Right cardiac atrium (tissue), 5 donors: ENCODE data around the gene POLH. TPM values are rescaled to one million over a fixed set of nuclear protein-coding genes. Genes with fewer than 3 reads are reported as not detected.
"Not testable (repeated sequence)": the region's sequence is repeated elsewhere in the genome, so short reads cannot be mapped to it uniquely, and the experiment has no call there.

Source experiments
- ATAC-seq, 2 donors: fragments of 200-7000 bp; cut with Tn5 transposase; one replicate each; pipeline versions ENCODE4 v1.8.0 to v1.9.1; 2020; ENCODE audit warnings: moderate library complexity in 2 of 2, mild to moderate bottlenecking in 1 of 2
- DNase-seq, 3 donors: peaks; one replicate each; pipeline ENCODE4 v3.0.0-alpha.2; 2020
- H3K27ac ChIP-seq: one replicate; pipeline ENCODE4 v1.5.1; 2013; ENCODE audit warnings: mild to moderate bottlenecking, low read length, control low read depth, moderate library complexity
- H3K27me3 ChIP-seq: one replicate; pipeline ENCODE4 v1.6.1; 2013; ENCODE audit not compliant: control insufficient read depth, insufficient read depth
- H3K4me1 ChIP-seq: one replicate; pipeline ENCODE4 v1.6.1; 2013; ENCODE audit warnings: low read length; ENCODE audit not compliant: control insufficient read depth, insufficient read depth
- H3K4me3 ChIP-seq: one replicate; pipeline ENCODE4 v1.5.1; 2013; ENCODE audit warnings: low read length, control low read depth
- H3K9me3 ChIP-seq: one replicate; pipeline ENCODE4 v1.6.1; 2013; ENCODE audit warnings: low read length; ENCODE audit not compliant: control insufficient read depth
- WGBS: extraction: QIAGEN DNeasy Blood & Tissue Kit; methylation state at CpG from one replicate; pipeline ENCODE4 v1.1.7; 2013; 5-methylcytosine and 5-hydroxymethylcytosine counted together
- intact Hi-C, 4 donors: fragments of 100-400 bp; cut with DNase I; formaldehyde crosslinking; loops; one replicate each; pipeline versions ENCODE4 v1.11.0 to v1.14.0; 2022 to 2023
- polyA plus RNA-seq: library from polyadenylated mRNA; stranded (reverse); fragments of 200-250 nt; gene quantifications from one replicate; pipeline ENCODE4 v1.2.3, GENCODE V29; 2013
- total RNA-seq, 4 donors: library from RNA; stranded (reverse); fragmentation: NEBNext Ultra II Directional; extraction: Animal tissue kit (Norgen Biotek cat#: 25700); gene quantifications; one replicate each; pipeline ENCODE4 v1.2.1, GENCODE V29; 2021
- donor health status: healthy with polysubstance abuse.
- donor health status: DM: no; HTN: yes; CAD: no.
- donor health status: DM: no; HTN: no; CAD: no.
- donor health status: DM: no; HTN: yes; CAD: no; lungs with severe emphysema.
- donor health status: DM: yes; HTN: yes; CAD: no.

The POLH gene
- total and polyA plus RNA-seq, 5 donors = 3.1 to 9.4 (median 8.3) TPM

DNA sequence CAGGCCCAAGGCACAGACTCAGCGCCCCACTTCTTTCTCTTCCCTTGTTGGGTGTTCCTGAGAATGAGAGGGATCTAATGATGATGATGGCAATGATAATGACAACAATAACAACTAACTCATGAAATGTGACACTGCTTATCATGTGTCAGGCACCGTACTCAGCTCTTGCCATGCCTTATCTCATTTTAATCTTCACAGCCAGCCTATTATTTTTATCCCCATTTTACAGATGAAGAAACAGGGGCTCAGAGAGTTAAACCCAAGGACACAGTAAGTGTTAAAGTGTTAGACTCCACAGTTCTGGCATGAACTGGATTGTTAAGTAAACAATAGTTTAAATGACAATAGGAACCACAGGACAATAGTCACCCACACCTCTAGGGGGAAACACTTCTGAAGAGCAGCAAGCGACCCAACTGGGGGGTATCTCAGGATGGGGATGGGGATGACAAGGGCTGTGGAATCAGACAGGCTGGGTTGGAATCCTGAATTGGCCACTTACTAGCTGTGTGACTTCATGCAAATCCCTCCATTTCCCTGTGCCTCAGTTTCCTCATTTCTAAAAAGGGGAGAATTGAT lies 81.3 kb downstream of the POLH start:
- no peak overlapping the region for H3K27ac ChIP-seq
- H3K27me3 ChIP-seq = no peaks in the 10 kb centered on the region
- H3K4me1 ChIP-seq = no peaks in the 10 kb centered on the region
- H3K9me3 ChIP-seq = no peaks in the 10 kb centered on the region
- H3K4me3 ChIP-seq = no peak overlapping the region
- DNase-seq (no peak), ATAC-seq (no peak)
- intact Hi-C loops = no loop called here
- WGBS = 81% methylated on average over 3 of the region's 3 CpGs

DNA sequence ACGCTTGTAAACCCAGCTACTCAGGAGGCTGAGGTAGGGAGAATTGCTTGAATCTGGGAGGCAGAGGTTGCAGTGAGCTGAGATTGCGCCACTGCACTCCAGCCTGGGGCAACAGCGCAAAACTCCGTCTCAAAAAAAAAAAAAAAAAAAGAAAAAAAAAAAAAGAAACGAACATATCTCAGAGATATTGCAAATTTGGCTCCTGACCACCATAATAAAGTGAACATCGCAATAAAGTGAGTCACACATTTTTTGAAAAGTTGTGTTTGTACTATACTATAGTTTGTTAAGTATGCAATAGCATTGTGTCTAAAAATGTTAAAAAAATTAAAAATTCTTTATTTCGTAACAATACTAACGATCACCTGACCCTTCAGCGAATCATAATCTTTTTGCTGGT lies 82.2 kb downstream of the POLH start:
- H3K9me3 ChIP-seq = no peaks in the 10 kb centered on the region
- intact Hi-C loops = no loop called here
- ATAC-seq (no peak), DNase-seq (no peak)
- 94% methylated on average over 9 of the region's 9 CpGs for WGBS
- H3K27me3 ChIP-seq = no peaks in the 10 kb centered on the region
- H3K4me1 ChIP-seq = no peaks in the 10 kb centered on the region
- no peak overlapping the region for H3K4me3 ChIP-seq
- no peak overlapping the region for H3K27ac ChIP-seq

GRCh38 chr6:43662948-43663347 lies 87.0 kb downstream of the POLH start:
- intact Hi-C loops = loop anchor here in 1 of 4 donors (5.0 to 10.0 kb wide), 2 partner anchors 94 to 422 kb away; no protein-coding TSS in a partner anchor
- not testable (repeated sequence) for H3K9me3 ChIP-seq, H3K4me1 ChIP-seq, H3K27me3 ChIP-seq, H3K27ac ChIP-seq, H3K4me3 ChIP-seq, ATAC-seq, DNase-seq
- 91% methylated on average over 5 of the region's 5 CpGs for WGBS

Other genes with a start within 250 kb of the POLH start
- 10 to 100 TPM in 3 of 4 donors, 1 to 10 TPM in 1; 9.2 to 14.0 (median 11.4) TPM for gene ZNF318, start 206.5 kb upstream of the POLH start, total RNA-seq
- 4.6 TPM for gene ZNF318, start 206.5 kb upstream of the POLH start, polyA plus RNA-seq
- gene ABCC10, start 148.6 kb upstream of the POLH start, total RNA-seq = 10 to 100 TPM; 11.0 to 16.0 (median 14.0) TPM
- 12.7 TPM for gene ABCC10, start 148.6 kb upstream of the POLH start, polyA plus RNA-seq
- gene DLK2, start 120.6 kb upstream of the POLH start, total RNA-seq = under 1 TPM in 3 of 4 donors, not detected in 1; 0.42 to 0.49 (median 0.47) TPM
- gene DLK2, start 120.6 kb upstream of the POLH start, polyA plus RNA-seq = 1.1 TPM
- gene TJAP1, start 98.6 kb upstream of the POLH start, total RNA-seq = 10 to 100 TPM; 17.2 to 23.9 (median 20.1) TPM
- 15.5 TPM for gene TJAP1, start 98.6 kb upstream of the POLH start, polyA plus RNA-seq
- gene LRRC73, start 65.8 kb upstream of the POLH start, total RNA-seq = 1 to 10 TPM in 3 of 4 donors, under 1 TPM in 1; 0.82 to 2.5 (median 1.7) TPM
- gene LRRC73, start 65.8 kb upstream of the POLH start, polyA plus RNA-seq = 1.1 TPM
- 10 to 100 TPM; 70.3 to 84.1 (median 71.9) TPM for gene YIPF3, start 59.3 kb upstream of the POLH start, total RNA-seq
- 95.0 TPM for gene YIPF3, start 59.3 kb upstream of the POLH start, polyA plus RNA-seq
- gene POLR1C, start 59.1 kb upstream of the POLH start, total RNA-seq = 10 to 100 TPM; 14.1 to 24.8 (median 15.6) TPM
- gene POLR1C, start 59.1 kb upstream of the POLH start, polyA plus RNA-seq = 13.9 TPM
- gene XPO5, start 147 bp upstream of the POLH start, total RNA-seq = 10 to 100 TPM; 10.4 to 18.5 (median 14.7) TPM
- 4.9 TPM for gene XPO5, start 147 bp upstream of the POLH start, polyA plus RNA-seq
- 10 to 100 TPM; 21.8 to 30.7 (median 28.5) TPM for gene GTPBP2, start 53.1 kb downstream of the POLH start, total RNA-seq
- 24.6 TPM for gene GTPBP2, start 53.1 kb downstream of the POLH start, polyA plus RNA-seq
- gene MAD2L1BP, start 59.7 kb downstream of the POLH start, total RNA-seq = 10 to 100 TPM; 24.4 to 25.6 (median 25.0) TPM
- gene MAD2L1BP, start 59.7 kb downstream of the POLH start, polyA plus RNA-seq = 21.6 TPM
- gene RSPH9, start 68.9 kb downstream of the POLH start, total RNA-seq = under 1 TPM in 3 of 4 donors, not detected in 1; 0.11 to 0.18 (median 0.14) TPM
- 0.29 TPM for gene RSPH9, start 68.9 kb downstream of the POLH start, polyA plus RNA-seq
- 10 to 100 TPM; 33.1 to 39.0 (median 34.9) TPM for gene MRPS18A, start 111.6 kb downstream of the POLH start, total RNA-seq
- gene MRPS18A, start 111.6 kb downstream of the POLH start, polyA plus RNA-seq = 58.0 TPM
- 100 to 1,000 TPM; 163 to 296 (median 219) TPM for gene VEGFA, start 194.0 kb downstream of the POLH start, total RNA-seq
- 246 TPM for gene VEGFA, start 194.0 kb downstream of the POLH start, polyA plus RNA-seq